A673 (cell line): ENCODE data around the gene CRLF2. TPM values are rescaled to one million over a fixed set of nuclear protein-coding genes. Genes with fewer than 3 reads are reported as not detected.

Experiments
- BruUV-seq: library from RNA; stranded (reverse); fragments of 400-500 nt; replicated peaks from 2 replicates; lab custom pipeline; 2021; lab: Mats Ljungman, UMichigan
- CTCF ChIA-PET: fragments of 300-600 bp; sonication (Branson Sonifier 250); formaldehyde crosslinking; loops from one replicate; lab custom pipeline; 2022; ENCODE audit warnings: antibody characterized with exemption; lab: Charles Lee
- POLR2A ChIA-PET: fragments of 300-600 bp; sonication (Branson Sonifier 250); formaldehyde crosslinking; loops from one replicate; lab custom pipeline; 2022; ENCODE audit warnings: antibody characterized with exemption; ENCODE audit not compliant: low non-redundant PET; lab: Charles Lee
- DNase-seq: peaks from one replicate; pipeline ENCODE4 v3.0.0-alpha.2; 2015; ENCODE audit warnings: low spot score
- H3K27ac ChIP-seq: fragments of 200-600 bp; sonication (generic); 2 replicates; pipeline ENCODE4 v1.5.1; 2016; ENCODE audit warnings: mixed run types, low read depth, mild to moderate bottlenecking, mixed read lengths, antibody characterized with exemption, low read length; ENCODE audit not compliant: poor library complexity, severe bottlenecking
- H3K27me3 ChIP-seq: fragments of 200-600 bp; sonication (generic); replicated peaks from 2 replicates; pipeline ENCODE4 v1.6.1; 2017; ENCODE audit warnings: mixed run types, low read depth, mild to moderate bottlenecking, mixed read lengths, antibody characterized with exemption, low read length; ENCODE audit not compliant: insufficient read depth, poor library complexity
- H3K36me3 ChIP-seq: fragments of 200-600 bp; sonication (generic); 2 replicates; pipeline ENCODE4 v1.6.1; 2016; ENCODE audit warnings: mixed run types, mild to moderate bottlenecking, mixed read lengths, antibody characterized with exemption, low read length; ENCODE audit not compliant: insufficient read depth, poor library complexity, severe bottlenecking
- H3K4me1 ChIP-seq: fragments of 200-600 bp; sonication (generic); 2 replicates; pipeline ENCODE4 v1.6.1; 2017; ENCODE audit warnings: mixed run types, mild to moderate bottlenecking, mixed read lengths, antibody characterized with exemption, low read length; ENCODE audit not compliant: insufficient read depth, poor library complexity, severe bottlenecking
- H3K4me3 ChIP-seq: fragments of 200-600 bp; sonication (generic); 2 replicates; pipeline ENCODE4 v1.5.1; 2016; ENCODE audit warnings: low read depth, mixed run types, mild to moderate bottlenecking, mixed read lengths, low read length; ENCODE audit not compliant: poor library complexity, severe bottlenecking
- H3K9me3 ChIP-seq: fragments of 200-600 bp; sonication (generic); 2 replicates; pipeline ENCODE4 v1.6.1; 2016; ENCODE audit warnings: mixed run types, low read depth, mild to moderate bottlenecking, mixed read lengths, antibody characterized with exemption, low read length; ENCODE audit not compliant: poor library complexity, severe bottlenecking
- EZH2 ChIP-seq: fragments of 200-600 bp; sonication (generic); IDR thresholded peaks from 2 replicates; pipeline ENCODE4 v1.6.1; 2017; ENCODE audit warnings: borderline replicate concordance, low read depth, mild to moderate bottlenecking, mixed read lengths, antibody characterized with exemption, low read length; ENCODE audit not compliant: poor library complexity, severe bottlenecking
- intact Hi-C: fragments of 100-400 bp; cut with micrococcal nuclease; formaldehyde crosslinking; loops from one replicate; pipeline ENCODE4 v1.10.0; 2022; ENCODE audit not compliant: unreplicated experiment
- total RNA-seq: library from RNA; stranded (reverse); gene quantifications from 2 replicates; pipeline ENCODE4 v1.2.3, GENCODE V29; 2021
- TF ChIP-seq, protein P1 (sequence below): fragments of 300-800, 200-600 bp; sonication (generic); conservative IDR thresholded peaks from 2 replicates; pipeline ENCODE4 v1.5.1; 2017; ENCODE audit warnings: low read depth, mild to moderate bottlenecking, antibody characterized with exemption, low read length, moderate library complexity, mixed read lengths

Gene CRLF2
- total RNA-seq, 1 experiment from 2014 or later = not detected

GRCh38 chrX:1152090-1152489 is 60.4 kb downstream of the CRLF2 start:
- DNase-seq = no peak
- Histone ChIP-seq H3K36me3 (no peaks in the 10 kb centered on the region), H3K9me3 (peaks cover 4% of the 10 kb centered on the region), H3K4me3 (no peak overlapping the region), H3K27me3 (no peaks in the 10 kb centered on the region), H3K4me1 (no peaks in the 10 kb centered on the region), H3K27ac (no peak overlapping the region)
- POLR2A ChIA-PET = no interaction called here
- no TSS peak for BruUV-seq
- intact Hi-C loops = loop anchor here (10.0 kb wide), 1 partner anchor 727 kb away; no protein-coding TSS in a partner anchor
- TF ChIP-seq EZH2 = no peak
- TF ChIP-seq, protein P1, sequence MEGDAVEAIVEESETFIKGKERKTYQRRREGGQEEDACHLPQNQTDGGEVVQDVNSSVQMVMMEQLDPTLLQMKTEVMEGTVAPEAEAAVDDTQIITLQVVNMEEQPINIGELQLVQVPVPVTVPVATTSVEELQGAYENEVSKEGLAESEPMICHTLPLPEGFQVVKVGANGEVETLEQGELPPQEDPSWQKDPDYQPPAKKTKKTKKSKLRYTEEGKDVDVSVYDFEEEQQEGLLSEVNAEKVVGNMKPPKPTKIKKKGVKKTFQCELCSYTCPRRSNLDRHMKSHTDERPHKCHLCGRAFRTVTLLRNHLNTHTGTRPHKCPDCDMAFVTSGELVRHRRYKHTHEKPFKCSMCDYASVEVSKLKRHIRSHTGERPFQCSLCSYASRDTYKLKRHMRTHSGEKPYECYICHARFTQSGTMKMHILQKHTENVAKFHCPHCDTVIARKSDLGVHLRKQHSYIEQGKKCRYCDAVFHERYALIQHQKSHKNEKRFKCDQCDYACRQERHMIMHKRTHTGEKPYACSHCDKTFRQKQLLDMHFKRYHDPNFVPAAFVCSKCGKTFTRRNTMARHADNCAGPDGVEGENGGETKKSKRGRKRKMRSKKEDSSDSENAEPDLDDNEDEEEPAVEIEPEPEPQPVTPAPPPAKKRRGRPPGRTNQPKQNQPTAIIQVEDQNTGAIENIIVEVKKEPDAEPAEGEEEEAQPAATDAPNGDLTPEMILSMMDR = no peak
- CTCF ChIA-PET = no interaction called here

DNA sequence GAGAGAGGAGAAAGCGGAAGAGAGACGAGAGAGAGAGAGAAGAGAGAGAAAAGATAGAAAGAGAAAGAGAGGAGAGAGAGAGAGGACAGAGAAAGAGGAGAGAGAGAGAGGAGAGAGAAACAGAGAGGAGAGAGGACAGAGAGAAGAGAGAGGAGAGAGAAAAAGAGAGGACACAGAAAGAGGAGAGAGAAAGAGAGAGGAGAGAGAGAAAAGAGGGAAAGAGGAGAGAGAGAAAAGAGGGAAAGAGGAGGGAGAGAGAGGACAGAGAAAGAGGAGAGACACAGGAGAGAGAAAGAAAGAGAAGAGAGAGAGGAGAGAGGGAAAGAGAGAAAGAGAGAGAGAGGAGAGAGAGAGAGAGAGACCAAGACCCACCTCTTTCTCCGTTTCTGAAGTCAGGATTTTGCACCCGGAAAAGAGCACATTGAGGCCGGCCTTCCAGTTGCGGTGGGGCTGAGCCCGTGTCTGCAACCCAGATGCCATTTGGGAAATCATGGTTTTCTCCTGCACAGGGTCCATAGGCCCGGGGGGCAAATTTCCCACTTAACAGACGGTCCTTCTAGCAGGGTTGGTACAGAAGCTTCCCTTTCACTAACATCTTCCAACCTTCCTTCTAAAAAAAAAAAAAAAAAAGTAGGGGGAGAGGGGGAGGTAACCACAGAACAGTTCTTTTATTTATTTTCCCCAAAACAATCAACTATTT is 60.9 kb downstream of the CRLF2 start:
- DNase-seq = no peak
- Histone ChIP-seq H3K36me3 (no peaks in the 10 kb centered on the region), H3K4me1 (no peaks in the 10 kb centered on the region), H3K27ac (no peak overlapping the region), H3K4me3 (no peak overlapping the region), H3K9me3 (peaks cover 4% of the 10 kb centered on the region), H3K27me3 (no peaks in the 10 kb centered on the region)
- POLR2A ChIA-PET = no interaction called here
- TF ChIP-seq EZH2 = no peak
- TF ChIP-seq, protein P1 = no peak
- CTCF ChIA-PET = no interaction called here
- no TSS peak for BruUV-seq
- intact Hi-C loops = loop anchor here (10.0 kb wide), 1 partner anchor 727 kb away; no protein-coding TSS in a partner anchor

DNA sequence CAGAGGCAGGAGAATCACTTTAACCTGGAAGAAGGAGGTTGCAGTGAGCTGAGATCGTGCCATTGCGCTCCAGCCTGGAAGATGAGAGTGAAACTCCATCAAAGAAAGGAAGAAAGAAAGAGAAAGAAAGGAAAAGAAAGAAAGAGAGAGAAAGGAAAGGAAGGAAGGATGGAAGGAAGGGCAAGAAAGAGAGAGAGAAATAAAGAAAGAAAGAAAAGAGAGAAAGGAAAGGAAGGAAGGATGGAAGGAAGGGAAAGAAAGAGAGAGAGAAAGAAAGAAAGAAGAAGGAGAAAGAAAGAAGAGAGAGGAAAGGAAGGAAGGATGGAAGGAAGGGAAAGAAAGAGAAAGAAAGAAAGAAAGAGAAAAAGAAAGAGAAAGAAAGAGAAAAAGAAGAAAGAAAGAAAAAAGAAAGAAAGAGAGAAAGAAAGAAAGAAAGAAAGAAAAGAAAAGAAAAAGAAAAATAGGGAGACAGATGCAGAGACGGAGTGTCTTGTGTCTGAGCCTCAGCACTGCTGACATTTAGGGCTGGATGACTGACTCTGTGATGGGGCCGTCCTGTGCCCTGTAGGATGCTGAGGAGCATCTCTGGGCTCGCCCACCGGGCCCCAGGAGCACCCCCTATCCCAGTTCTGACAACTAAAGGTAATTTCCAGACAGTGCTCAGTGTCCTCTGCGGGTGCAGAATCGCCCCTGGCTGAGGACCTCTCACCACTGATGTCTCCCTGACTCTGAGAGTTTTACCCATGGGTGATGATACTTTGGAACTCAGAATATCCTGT is 61.7 kb downstream of the CRLF2 start:
- TF ChIP-seq EZH2 = no peak
- TF ChIP-seq, protein P1 = no peak
- H3K4me3 ChIP-seq = no peak overlapping the region
- BruUV-seq = no TSS peak
- no peak for DNase-seq
- peaks cover 4% of the 10 kb centered on the region for H3K9me3 ChIP-seq
- H3K4me1 ChIP-seq = no peaks in the 10 kb centered on the region
- CTCF ChIA-PET = no interaction called here
- intact Hi-C loops = loop anchor here (10.0 kb wide), 1 partner anchor 726 kb away; no protein-coding TSS in a partner anchor
- H3K36me3 ChIP-seq = no peaks in the 10 kb centered on the region
- no peaks in the 10 kb centered on the region for H3K27me3 ChIP-seq
- POLR2A ChIA-PET = no interaction called here
- no peak overlapping the region for H3K27ac ChIP-seq
